CD4-positive, alpha-beta T cell (primary cell): Measurements from ENCODE around the gene CYP2F1. TPM values are rescaled to one million over a fixed set of nuclear protein-coding genes. Genes with fewer than 3 reads are reported as not detected.
"Not testable (repeated sequence)": the region's sequence is repeated elsewhere in the genome, so short reads cannot be mapped to it uniquely, and the experiment has no call there.

Source experiments
- ATAC-seq: fragments of 200-7000 bp; cut with Tn5 transposase; one replicate; pipeline ENCODE4 v1.10.0; 2022; ENCODE audit warnings: mild to moderate bottlenecking; ENCODE audit not compliant: poor library complexity
- CTCF ChIA-PET: fragments of 350-600 bp; sonication (Branson Sonifier 250); formaldehyde crosslinking; loops from one replicate; lab custom pipeline; 2021; ENCODE audit warnings: antibody characterized with exemption, inconsistent platforms; lab: Charles Lee
- POLR2A ChIA-PET: fragments of 350-600 bp; sonication (Branson Sonifier 250); formaldehyde crosslinking; loops from one replicate; lab custom pipeline; 2021; ENCODE audit warnings: antibody characterized with exemption, inconsistent platforms; lab: Charles Lee
- DNase-seq, 14 experiments: peaks; one replicate each; pipeline ENCODE4 v3.0.0-alpha.2; 2013 to 2020; ENCODE audit warnings: mixed read lengths in 2 of 14
- H3K27ac ChIP-seq, 2 donors: one replicate each; pipeline versions ENCODE4 v1.5.1 to v1.7.0; 2013; ENCODE audit warnings: low read length in 2 of 2, low read depth in 1 of 2, mild to moderate bottlenecking in 1 of 2
- H3K27me3 ChIP-seq, 2 experiments: 1 replicate in 1 of 2; 2 replicates in 1 of 2; pipeline versions ENCODE4 v1.6.1 to v1.7.0; 2013; ENCODE audit warnings: low read length in 2 of 2, control low read depth in 1 of 2, mild to moderate bottlenecking in 1 of 2, moderate library complexity in 1 of 2; ENCODE audit not compliant: insufficient read depth in 2 of 2, control insufficient read depth in 1 of 2
- H3K36me3 ChIP-seq: one replicate; pipeline ENCODE4 v1.6.1; 2013; ENCODE audit warnings: low read length, control low read depth; ENCODE audit not compliant: insufficient read depth
- H3K4me1 ChIP-seq: one replicate; pipeline ENCODE4 v1.6.1; 2013; ENCODE audit warnings: low read length, control low read depth; ENCODE audit not compliant: insufficient read depth
- H3K4me3 ChIP-seq: one replicate; pipeline ENCODE4 v1.5.1; 2013; ENCODE audit warnings: mild to moderate bottlenecking, low read length, moderate library complexity
- H3K9me3 ChIP-seq, 2 experiments: 1 replicate in 1 of 2; 2 replicates in 1 of 2; pipeline versions ENCODE4 v1.6.1 to v1.7.0; 2013; ENCODE audit warnings: low read length in 2 of 2, mild to moderate bottlenecking in 2 of 2, control low read depth in 1 of 2, moderate library complexity in 1 of 2; ENCODE audit not compliant: control insufficient read depth in 1 of 2, insufficient read depth in 1 of 2
- H3K27ac Mint-ChIP-seq: one replicate; pipeline ENCODE4 v1.8.0; 2020; ENCODE audit warnings: mixed read lengths
- H3K27me3 Mint-ChIP-seq: one replicate; pipeline ENCODE4 v1.8.0; 2021; ENCODE audit warnings: mixed read lengths
- H3K36me3 Mint-ChIP-seq: one replicate; pipeline ENCODE4 v1.8.0; 2021; ENCODE audit warnings: low read depth, mixed read lengths
- H3K4me1 Mint-ChIP-seq: one replicate; pipeline ENCODE4 v1.8.0; 2021; ENCODE audit warnings: low read depth, mixed read lengths
- H3K4me3 Mint-ChIP-seq: one replicate; pipeline ENCODE4 v1.8.0; 2020; ENCODE audit warnings: mild to moderate bottlenecking, mixed read lengths
- H3K9me3 Mint-ChIP-seq: one replicate; pipeline ENCODE4 v1.8.0; 2020; ENCODE audit warnings: mixed read lengths
- CTCF ChIP-seq: fragments of 200-600 bp; IDR thresholded peaks from one replicate; pipeline ENCODE4 v1.8.0; 2022; ENCODE audit warnings: antibody characterized with exemption, mild to moderate bottlenecking
- intact Hi-C, 2 experiments: fragments of 100-400 bp; cut with DNase I in 1 of 2; cut with micrococcal nuclease in 1 of 2; formaldehyde crosslinking; loops; one replicate each; pipeline versions ENCODE4 v1.15.1 to v1.9.0; 2023 to 2025; cut with DNase I, micrococcal nuclease
- total RNA-seq, 174 experiments: library from RNA in 2 of 174; stranded (reverse) in 2 of 174; gene quantifications; one replicate each; pipeline ENCODE4 v1.2.3 and lab custom pipeline; 2021 to 2026

The CYP2F1 gene
- total RNA-seq, 2 experiments from 2014 or later: 0.47 to 0.96 TPM

- H3K27ac ChIP-seq: no peak overlapping the region
- peak; percentile 97 for ATAC-seq
Observed at GRCh38 chr19:41144403-41144802, 30.2 kb downstream of the CYP2F1 start.

GRCh38 chr19:41149831-41150230 lies 35.6 kb downstream of the CYP2F1 start:
- ChIA-PET CTCF (no interaction called here), POLR2A (no interaction called here)
- Histone ChIP-seq H3K9me3 (no peaks in the 10 kb centered on the region), H3K27me3 (peaks cover 0 to 2% of the 10 kb centered on the region in 2 experiments), H3K4me1 (no peaks in the 10 kb centered on the region), H3K27ac (no peak overlapping the region), H3K36me3 (no peaks in the 10 kb centered on the region), H3K4me3 (no peak overlapping the region)
- peaks cover 20% of the 10 kb centered on the region for H3K27me3 Mint-ChIP-seq
- H3K36me3 Mint-ChIP-seq: no peaks in the 10 kb centered on the region
- no peaks in the 10 kb centered on the region for H3K4me1 Mint-ChIP-seq
- H3K27ac Mint-ChIP-seq: no peak overlapping the region
- DNase-seq (no peak), ATAC-seq (no peak)
- H3K4me3 Mint-ChIP-seq: no peak overlapping the region
- intact Hi-C loops: no loop called here
- no peak for TF ChIP-seq CTCF
- no peaks in the 10 kb centered on the region for H3K9me3 Mint-ChIP-seq

More at GRCh38 chr19:41144403-41144802, 30.2 kb downstream of the CYP2F1 start:
- DNase-seq: peak; percentile 80 to 95 (median 86)
- peaks cover 4% of the 10 kb centered on the region for H3K4me1 Mint-ChIP-seq
- CTCF ChIA-PET: interaction anchor here (0.6 to 2.0 kb wide), 14 partner anchors 15 to 918 kb away, joined by 3 to 15 read pairs (median 5); partner anchors contain the start of genes CCNP, HNRNPUL1 and RAB4B
- peaks cover 24% of the 10 kb centered on the region for H3K27me3 Mint-ChIP-seq
- Histone ChIP-seq H3K4me3 (no peak overlapping the region), H3K9me3 (no peaks in the 10 kb centered on the region), H3K36me3 (no peaks in the 10 kb centered on the region), H3K4me1 (no peaks in the 10 kb centered on the region), H3K27me3 (no peaks in the 10 kb centered on the region)
- H3K9me3 Mint-ChIP-seq: no peaks in the 10 kb centered on the region
- H3K27ac Mint-ChIP-seq: no peak overlapping the region
- H3K36me3 Mint-ChIP-seq: no peaks in the 10 kb centered on the region
- intact Hi-C loops: loop anchor here (1.0 to 5.0 kb wide), 5 partner anchors 17 to 482 kb away; no protein-coding TSS in a partner anchor
- POLR2A ChIA-PET: interaction anchor here (0.7 to 1.2 kb wide), 5 partner anchors 33 to 481 kb away, joined by 3 to 7 read pairs (median 4); partner anchors contain the start of gene ACTMAP
- no peak overlapping the region for H3K4me3 Mint-ChIP-seq
- TF ChIP-seq CTCF: peak; percentile 84

GRCh38 chr19:41150986-41151385 lies 36.8 kb downstream of the CYP2F1 start:
- H3K9me3 Mint-ChIP-seq, DNase-seq, H3K36me3 ChIP-seq, H3K4me3 ChIP-seq, H3K27ac Mint-ChIP-seq, H3K27me3 ChIP-seq, H3K27ac ChIP-seq, H3K4me1 ChIP-seq, H3K4me3 Mint-ChIP-seq, POLR2A ChIA-PET, ATAC-seq, H3K9me3 ChIP-seq, intact Hi-C loops, H3K4me1 Mint-ChIP-seq, CTCF ChIA-PET, H3K36me3 Mint-ChIP-seq: not testable (repeated sequence)
- peaks cover 15% of the 10 kb centered on the region for H3K27me3 Mint-ChIP-seq

GRCh38 chr19:41154060-41154459 lies 39.8 kb downstream of the CYP2F1 start:
- H3K27ac Mint-ChIP-seq: no peak overlapping the region
- no peaks in the 10 kb centered on the region for H3K4me1 ChIP-seq
- TF ChIP-seq CTCF: no peak
- ATAC-seq (no peak), DNase-seq (no peak)
- no peak overlapping the region for H3K4me3 Mint-ChIP-seq
- intact Hi-C loops: no loop called here
- no peaks in the 10 kb centered on the region for H3K36me3 Mint-ChIP-seq
- H3K27me3 ChIP-seq: peaks cover 0 to 2% of the 10 kb centered on the region in 2 experiments
- no peak overlapping the region for H3K4me3 ChIP-seq
- H3K27ac ChIP-seq: no peak overlapping the region
- no peaks in the 10 kb centered on the region for H3K9me3 ChIP-seq
- ChIA-PET POLR2A (no interaction called here), CTCF (no interaction called here)
- H3K9me3 Mint-ChIP-seq: no peaks in the 10 kb centered on the region
- no peaks in the 10 kb centered on the region for H3K27me3 Mint-ChIP-seq
- no peaks in the 10 kb centered on the region for H3K36me3 ChIP-seq
- no peaks in the 10 kb centered on the region for H3K4me1 Mint-ChIP-seq
